Anterior cingulate cortex (tissue), 58 donors: ENCODE measurements around the gene MYBPC2.

Experiments used
- DNase-seq, 58 donors: peaks; one replicate each; lab custom pipeline; 2025; lab: John Stamatoyannopoulos, UW

Gene MYBPC2

GRCh38 chr19:50406829-50407228 is 25.9 kb upstream of the MYBPC2 start:
- no peak for DNase-seq

- no peak for DNase-seq
These were observed 23.3 kb upstream of the MYBPC2 start for GRCh38 chr19:50409347-50409746.

- DNase-seq, result no peak
These were observed 22.6 kb upstream of the MYBPC2 start for GRCh38 chr19:50410109-50410508.

- DNase-seq, result no peak
These were observed 20.3 kb upstream of the MYBPC2 start for GRCh38 chr19:50412419-50412818.

GRCh38 chr19:50413096-50413495 is 19.6 kb upstream of the MYBPC2 start:
- no peak for DNase-seq

- no peak for DNase-seq
These were observed 19.2 kb upstream of the MYBPC2 start for GRCh38 chr19:50413531-50413930.

GRCh38 chr19:50414864-50415660 is 17.6 kb upstream of the MYBPC2 start:
- DNase-seq, result peak in 41 of 58 donors; percentile 3 to 55 (median 16)

GRCh38 chr19:50415661-50416033 is 17.0 kb upstream of the MYBPC2 start:
- DNase-seq, result peak in 2 of 58 donors; percentile 4 to 22

GRCh38 chr19:50416034-50416977 is 16.4 kb upstream of the MYBPC2 start:
- no peak for DNase-seq

GRCh38 chr19:50417111-50418081 is 15.3 kb upstream of the MYBPC2 start:
- no peak for DNase-seq

GRCh38 chr19:50418176-50419021 is 14.3 kb upstream of the MYBPC2 start, which contains the start of gene SPIB:
Gene SPIB (plus strand): TSS chr19:50418938. CDS start chr19:50418963, 25 bp downstream.
- DNase-seq, result no peak

- DNase-seq, result no peak
These were observed 13.6 kb upstream of the MYBPC2 start for GRCh38 chr19:50419022-50419579.

GRCh38 chr19:50419580-50420035 is 13.1 kb upstream of the MYBPC2 start:
- no peak for DNase-seq

GRCh38 chr19:50420127-50420526 is 12.6 kb upstream of the MYBPC2 start:
- no peak for DNase-seq

GRCh38 chr19:50420808-50421207 is 11.9 kb upstream of the MYBPC2 start:
- DNase-seq, result no peak

- DNase-seq, result no peak
These were observed 10.1 kb upstream of the MYBPC2 start for GRCh38 chr19:50422397-50423278.

GRCh38 chr19:50423279-50424113 is 9.2 kb upstream of the MYBPC2 start:
- no peak for DNase-seq
